Placental pericyte (primary cell): Measurements from ENCODE around the gene MYCN. TPM values are rescaled to one million over a fixed set of nuclear protein-coding genes. Genes with fewer than 3 reads are reported as not detected.

Experiments
- small RNA-seq: library from RNA; depleted of rRNA; stranded (forward); fragments of <200 nt; gene quantifications from one replicate; pipeline ENCODE3, GENCODE V24; 2012; ENCODE audit warnings: low replicate concordance
- total RNA-seq: library from RNA; depleted of rRNA; stranded (reverse); fragments of >200 nt; gene quantifications from 2 replicates; pipeline ENCODE4 v1.2.3, GENCODE V29; 2012

The MYCN gene
- total RNA-seq, result 2.1 TPM in 1 of 2 replicates, not detected in the other

DNA sequence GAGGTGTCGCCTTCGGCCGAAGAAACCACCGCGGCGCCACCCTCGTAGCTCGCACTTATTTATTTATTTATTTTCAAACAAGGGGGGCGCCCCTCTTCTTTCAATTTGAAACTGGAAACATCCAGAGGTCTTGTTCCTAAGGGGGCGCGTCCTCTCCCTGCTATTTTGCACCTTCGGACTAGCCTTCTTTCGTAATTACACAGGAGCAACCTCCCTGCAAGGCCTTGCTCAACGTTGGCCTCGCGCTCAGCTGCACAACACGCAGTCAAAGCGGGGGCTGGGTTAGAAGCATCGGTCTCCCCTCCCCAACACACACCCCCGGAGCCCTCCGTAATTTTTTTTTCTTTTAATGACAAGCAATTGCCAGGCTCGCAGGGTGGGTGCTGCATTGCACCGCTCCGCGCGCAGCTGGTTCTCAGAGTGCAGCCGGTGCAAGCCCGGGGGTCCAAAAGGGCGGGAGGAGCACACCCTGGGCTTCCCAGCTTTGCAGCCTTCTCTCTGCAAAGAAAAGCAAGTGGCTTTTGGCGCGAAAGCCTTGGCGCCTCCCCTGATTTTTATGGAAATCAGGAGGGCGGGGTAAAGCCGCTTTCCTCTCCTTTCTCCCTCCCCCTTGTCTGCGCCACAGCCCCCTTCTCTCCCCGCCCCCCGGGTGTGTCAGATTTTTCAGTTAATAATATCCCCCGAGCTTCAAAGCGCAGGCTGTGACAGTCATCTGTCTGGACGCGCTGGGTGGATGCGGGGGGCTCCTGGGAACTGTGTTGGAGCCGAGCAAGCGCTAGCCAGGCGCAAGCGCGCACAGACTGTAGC is at the start of gene MYCN:
Gene MYCN, plus strand, starts transcription at position 697 of the 807 bp plus-strand sequence. CDS start 1,515 bp downstream, outside the sequence.

Small RNA genes within 50 kb of the gene (small RNA-seq; reads per million reads assigned to genes)
- gene RF01210 (not detected), gene RN7SL104P (not detected)
